GM18505 (cell line): ENCODE measurements around the gene KHK.
A peak's percentile ranks its signal among the peaks of the same experiment; 100 is the strongest.

ENCODE experiments used
- ATAC-seq: cut with Tn5 transposase; IDR thresholded peaks from one replicate; pipeline ENCODE4 v1.9.1; 2021; ENCODE audit not compliant: unreplicated experiment
- POLR2A ChIP-seq: IDR thresholded peaks from 4 replicates; pipeline ENCODE4 v1.6.1; 2011; ENCODE audit warnings: borderline replicate concordance; ENCODE audit not compliant: insufficient read depth, insufficient read length; ENCODE audit errors: extremely low read depth

The KHK gene

GRCh38 chr2:27080140-27080469 lies 6.5 kb upstream of the KHK start:
- ATAC-seq = no peak
- TF ChIP-seq POLR2A = no peak

- ATAC-seq = no peak
- TF ChIP-seq POLR2A = no peak
Measured at GRCh38 chr2:27080603-27080936, 6.0 kb upstream of the KHK start.

- no peak for TF ChIP-seq POLR2A
- ATAC-seq = no peak
Measured at GRCh38 chr2:27081984-27082772, 4.4 kb upstream of the KHK start.

- ATAC-seq = no peak
- no peak for TF ChIP-seq POLR2A
Measured at GRCh38 chr2:27082773-27083409, 3.7 kb upstream of the KHK start.

- no peak for TF ChIP-seq POLR2A
- ATAC-seq = no peak
Measured at GRCh38 chr2:27083410-27084296, 2.9 kb upstream of the KHK start.

GRCh38 chr2:27084297-27085061 lies 2.1 kb upstream of the KHK start:
- no peak for TF ChIP-seq POLR2A
- ATAC-seq = no peak

- no peak for ATAC-seq
- no peak for TF ChIP-seq POLR2A
Measured at GRCh38 chr2:27085062-27085672, 1.4 kb upstream of the KHK start.

- no peak for ATAC-seq
- no peak for TF ChIP-seq POLR2A
Measured at GRCh38 chr2:27085673-27086089, 891 bp upstream of the KHK start.

- peak; percentile 65 for TF ChIP-seq POLR2A
- ATAC-seq = peak; percentile 78
Measured at GRCh38 chr2:27086090-27086723, 365 bp upstream of the KHK start.

GRCh38 chr2:27087823-27088410 lies 1.3 kb downstream of the KHK start:
- ATAC-seq = no peak
- no peak for TF ChIP-seq POLR2A

- ATAC-seq = no peak
- no peak for TF ChIP-seq POLR2A
Measured at GRCh38 chr2:27088634-27089033, 2.1 kb downstream of the KHK start.
